Measurements from ENCODE around the gene GSTM5.
A peak's percentile ranks its signal among the peaks of the same experiment; 100 is the strongest.
"Not testable (repeated sequence)": the region's sequence is repeated elsewhere in the genome, so short reads cannot be mapped to it uniquely, and the experiment has no call there.

The GSTM5 gene

GRCh38 chr1:109728870-109729269 lies 16.8 kb downstream of the GSTM5 start:
- DNase-seq (ENCODE audit: low spot score) = no peak

GRCh38 chr1:109730666-109731065 lies 18.6 kb downstream of the GSTM5 start:
- DNase-seq (ENCODE audit: low spot score) = no peak

GRCh38 chr1:109732390-109732881 lies 20.4 kb downstream of the GSTM5 start:
- DNase-seq (ENCODE audit: low spot score) = no peak

- no peak for DNase-seq (ENCODE audit: low spot score)
Measured at GRCh38 chr1:109733236-109733870, 21.3 kb downstream of the GSTM5 start.

GRCh38 chr1:109739738-109740614 lies 27.9 kb downstream of the GSTM5 start:
- DNase-seq (ENCODE audit: low spot score) = peak; percentile 81

- DNase-seq (ENCODE audit: low spot score) = no peak
Measured at GRCh38 chr1:109740615-109741373, 28.7 kb downstream of the GSTM5 start, which contains the start of gene GSTM3. TSS of gene GSTM3 (minus strand) at chr1:109741038. CDS start at chr1:109740287, 751 bp downstream.

- DNase-seq (ENCODE audit: low spot score) = not testable (repeated sequence)
Measured at GRCh38 chr1:109748311-109748710, 36.3 kb downstream of the GSTM5 start.

- DNase-seq (ENCODE audit: low spot score) = no peak
Measured at GRCh38 chr1:109749221-109749620, 37.2 kb downstream of the GSTM5 start.

- DNase-seq (ENCODE audit: low spot score) = no peak
Measured at GRCh38 chr1:109750241-109750882, 38.3 kb downstream of the GSTM5 start.

GRCh38 chr1:109750920-109751319 lies 38.9 kb downstream of the GSTM5 start:
- no peak for DNase-seq (ENCODE audit: low spot score)

GRCh38 chr1:109751531-109752260 lies 39.6 kb downstream of the GSTM5 start:
- DNase-seq (ENCODE audit: low spot score) = no peak

GRCh38 chr1:109754738-109755137 lies 42.7 kb downstream of the GSTM5 start:
- no peak for DNase-seq (ENCODE audit: low spot score)

- DNase-seq (ENCODE audit: low spot score) = not testable (repeated sequence)
Measured at GRCh38 chr1:109756325-109756724, 44.3 kb downstream of the GSTM5 start.

- no peak for DNase-seq (ENCODE audit: low spot score)
Measured at GRCh38 chr1:109756848-109757521, 44.9 kb downstream of the GSTM5 start.

GRCh38 chr1:109757936-109758786 lies 46.1 kb downstream of the GSTM5 start:
- DNase-seq (ENCODE audit: low spot score) = no peak

GRCh38 chr1:109759513-109760334 lies 47.7 kb downstream of the GSTM5 start:
- no peak for DNase-seq (ENCODE audit: low spot score)

GRCh38 chr1:109760581-109761226 lies 48.7 kb downstream of the GSTM5 start:
- peak; percentile 47 for DNase-seq (ENCODE audit: low spot score)

Measured in SK-N-DZ (cell line).